ENCODE results near the gene COL4A4.
A peak's percentile ranks its signal among the peaks of the same experiment; 100 is the strongest.

COL4A4 gene

DNA sequence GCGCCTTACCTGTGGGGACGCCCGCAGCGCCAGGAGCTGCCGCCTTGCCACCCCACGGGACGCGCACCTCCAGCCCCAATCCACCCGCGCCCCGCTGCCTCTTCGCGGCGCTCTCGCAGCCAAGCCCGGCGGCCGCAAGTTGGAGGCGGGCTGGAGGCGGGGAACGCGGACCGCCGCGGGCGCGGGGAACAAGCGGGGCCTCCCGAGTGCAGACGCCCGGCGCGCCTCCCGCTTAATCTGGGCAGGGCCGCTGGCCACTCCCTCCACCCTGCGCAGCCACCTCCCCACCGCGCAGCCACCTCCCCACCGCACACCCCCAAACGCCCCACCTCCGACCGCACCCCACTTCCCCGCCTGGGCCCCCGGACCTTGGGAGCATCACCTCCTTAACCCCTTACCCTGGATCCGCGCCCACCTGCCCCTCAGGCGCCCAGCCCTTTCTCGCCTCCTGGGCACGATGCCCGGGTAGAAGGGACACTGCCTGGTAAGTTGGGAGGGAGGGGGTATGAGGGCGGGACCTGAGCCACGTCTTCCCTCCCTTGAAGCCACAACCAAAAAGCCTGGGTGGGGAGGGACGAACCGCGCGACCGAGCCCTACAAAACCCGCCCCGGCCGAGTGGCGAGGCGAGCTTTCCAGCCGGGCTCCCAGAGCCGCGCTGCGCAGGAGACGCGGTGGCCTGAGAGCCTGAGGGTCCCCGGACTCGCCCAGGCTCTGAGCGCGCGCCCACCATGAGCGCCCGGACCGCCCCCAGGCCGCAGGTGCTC lies at the start of gene COL4A4, which contains the start of gene COL4A3:
Gene COL4A4 (minus strand): TSS at position 208 of the 765 bp plus-strand sequence. CDS start 16,722 bp downstream, outside the sequence.
Gene COL4A3 (plus strand): TSS at position 627 of the 765 bp plus-strand sequence. CDS start 103 bp downstream, at position 730.
- peaks cover 8 to 9% of the 10 kb centered on the region in 2 donors for H3K4me1 ChIP-seq (ENCODE audit: control insufficient read depth in 2 of 2, insufficient read depth in 2 of 2, low read length in 2 of 2)
- H3K4me3 ChIP-seq (ENCODE audit: low read length in 2 of 2), result peak within 1 kb of the TSS; percentile 57 to 66
- no peaks in the 10 kb centered on the region for H3K9me3 ChIP-seq (ENCODE audit: control insufficient read depth in 2 of 2, low read length in 2 of 2)
- H3K9ac ChIP-seq (ENCODE audit: low read depth in 1 of 2, low read length in 2 of 2), result peak within 1 kb of the TSS in 1 of 2 donors; percentile 16
- H3K36me3 ChIP-seq (ENCODE audit: control insufficient read depth in 2 of 2, insufficient read depth in 2 of 2, low read length in 2 of 2), result no peaks in the 10 kb centered on the region
- peaks cover 20 to 22% of the 10 kb centered on the region in 2 donors for H3K27me3 ChIP-seq (ENCODE audit: control insufficient read depth in 2 of 2, insufficient read depth in 2 of 2, low read length in 2 of 2)
- peak within 1 kb of the TSS; percentile 56 to 75 for H3K27ac ChIP-seq (ENCODE audit: low read depth in 2 of 2, low read length in 2 of 2)

DNA sequence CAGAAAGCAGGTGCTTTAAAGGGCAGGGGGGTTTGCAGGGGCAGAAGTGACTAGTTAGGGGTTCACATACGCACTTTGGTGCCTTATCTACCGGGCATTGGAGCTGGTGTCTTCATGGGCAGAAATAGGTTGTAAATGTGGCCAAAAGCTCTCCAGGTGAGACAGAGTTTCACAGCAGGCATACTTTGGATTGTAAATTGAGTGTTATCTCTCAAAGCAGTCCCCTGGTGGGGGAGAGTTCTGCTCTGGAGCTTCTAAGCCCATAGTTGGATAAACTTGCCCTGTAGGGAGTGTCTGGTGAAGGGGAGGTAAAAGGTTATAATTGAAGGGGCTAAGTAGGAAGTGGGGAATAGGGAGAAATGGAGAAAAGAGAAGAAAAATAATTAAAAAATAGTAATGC lies 43.6 kb upstream of the COL4A4 start:
- H3K9ac ChIP-seq (ENCODE audit: low read depth in 1 of 2, low read length in 2 of 2), result no peak overlapping the region
- no peaks in the 10 kb centered on the region for H3K9me3 ChIP-seq (ENCODE audit: control insufficient read depth in 2 of 2, low read length in 2 of 2)
- no peaks in the 10 kb centered on the region for H3K36me3 ChIP-seq (ENCODE audit: control insufficient read depth in 2 of 2, insufficient read depth in 2 of 2, low read length in 2 of 2)
- no peaks in the 10 kb centered on the region for H3K27me3 ChIP-seq (ENCODE audit: control insufficient read depth in 2 of 2, insufficient read depth in 2 of 2, low read length in 2 of 2)
- no peaks in the 10 kb centered on the region for H3K4me1 ChIP-seq (ENCODE audit: control insufficient read depth in 2 of 2, insufficient read depth in 2 of 2, low read length in 2 of 2)
- no peak overlapping the region for H3K27ac ChIP-seq (ENCODE audit: low read depth in 2 of 2, low read length in 2 of 2)
- H3K4me3 ChIP-seq (ENCODE audit: low read length in 2 of 2), result no peak overlapping the region

DNA sequence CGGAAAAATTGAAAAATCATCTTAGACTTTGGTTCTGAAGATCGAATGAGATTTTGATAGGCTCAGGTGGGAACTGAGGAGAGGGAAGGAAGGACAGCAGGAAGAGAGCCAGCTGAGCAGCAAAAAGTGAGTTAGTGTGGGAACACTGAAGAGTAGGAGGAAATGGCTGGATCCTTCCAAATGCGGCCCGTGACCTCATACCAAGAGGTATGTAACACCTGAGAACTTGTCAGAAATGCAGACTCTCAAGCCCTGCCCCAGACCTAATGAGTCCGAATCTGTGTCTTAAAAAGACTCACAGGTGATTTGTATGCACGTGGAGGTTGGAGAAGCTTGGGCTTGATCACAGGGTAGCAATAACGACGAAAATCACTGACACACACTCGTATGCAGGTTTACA lies 42.4 kb upstream of the COL4A4 start:
- no peaks in the 10 kb centered on the region for H3K27me3 ChIP-seq (ENCODE audit: control insufficient read depth in 2 of 2, insufficient read depth in 2 of 2, low read length in 2 of 2)
- H3K4me1 ChIP-seq (ENCODE audit: control insufficient read depth in 2 of 2, insufficient read depth in 2 of 2, low read length in 2 of 2), result no peaks in the 10 kb centered on the region
- H3K4me3 ChIP-seq (ENCODE audit: low read length in 2 of 2), result no peak overlapping the region
- no peaks in the 10 kb centered on the region for H3K36me3 ChIP-seq (ENCODE audit: control insufficient read depth in 2 of 2, insufficient read depth in 2 of 2, low read length in 2 of 2)
- H3K9ac ChIP-seq (ENCODE audit: low read depth in 1 of 2, low read length in 2 of 2), result no peak overlapping the region
- H3K27ac ChIP-seq (ENCODE audit: low read depth in 2 of 2, low read length in 2 of 2), result no peak overlapping the region
- H3K9me3 ChIP-seq (ENCODE audit: control insufficient read depth in 2 of 2, low read length in 2 of 2), result no peaks in the 10 kb centered on the region

DNA sequence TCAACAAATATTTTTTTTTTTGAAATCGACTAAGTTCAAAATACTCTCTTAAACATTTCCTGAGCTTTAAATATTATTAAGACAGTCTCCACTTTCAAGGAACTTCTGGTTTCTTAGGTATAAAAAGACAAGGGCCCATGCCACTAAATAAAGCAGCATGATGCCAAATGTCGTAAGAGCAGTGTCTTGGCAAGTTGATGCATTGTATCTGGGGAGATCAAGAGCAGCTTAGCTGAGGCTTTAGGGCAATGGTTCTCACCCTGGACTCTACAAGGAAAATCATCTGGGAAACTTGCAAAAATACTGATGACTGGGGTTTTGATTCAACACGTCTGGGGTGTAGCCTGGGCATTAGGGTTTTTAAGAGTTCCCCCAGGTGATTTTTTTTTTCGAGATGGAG lies 41.7 kb upstream of the COL4A4 start:
- no peaks in the 10 kb centered on the region for H3K9me3 ChIP-seq (ENCODE audit: control insufficient read depth in 2 of 2, low read length in 2 of 2)
- no peak overlapping the region for H3K4me3 ChIP-seq (ENCODE audit: low read length in 2 of 2)
- H3K36me3 ChIP-seq (ENCODE audit: control insufficient read depth in 2 of 2, insufficient read depth in 2 of 2, low read length in 2 of 2), result no peaks in the 10 kb centered on the region
- no peak overlapping the region for H3K9ac ChIP-seq (ENCODE audit: low read depth in 1 of 2, low read length in 2 of 2)
- H3K27me3 ChIP-seq (ENCODE audit: control insufficient read depth in 2 of 2, insufficient read depth in 2 of 2, low read length in 2 of 2), result no peaks in the 10 kb centered on the region
- H3K4me1 ChIP-seq (ENCODE audit: control insufficient read depth in 2 of 2, insufficient read depth in 2 of 2, low read length in 2 of 2), result no peaks in the 10 kb centered on the region
- no peak overlapping the region for H3K27ac ChIP-seq (ENCODE audit: low read depth in 2 of 2, low read length in 2 of 2)

DNA sequence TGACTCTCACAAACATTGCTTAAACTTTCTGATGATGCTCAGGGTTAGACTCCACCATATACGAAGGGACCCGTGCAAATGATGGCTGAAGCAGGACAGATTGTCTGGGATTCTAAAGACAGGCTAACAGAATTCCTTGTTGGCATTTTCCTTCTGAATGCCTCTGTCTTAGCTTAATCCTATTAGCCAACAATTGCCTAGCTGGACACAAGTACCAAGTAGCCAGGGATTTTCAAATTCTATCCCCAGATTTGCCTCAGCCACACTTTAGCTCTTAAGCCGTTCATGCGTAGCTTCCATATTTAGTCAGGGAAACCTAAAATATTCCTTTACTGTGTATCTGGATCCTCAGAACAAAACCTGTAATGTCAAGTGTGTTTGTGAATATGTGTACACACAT lies 40.4 kb upstream of the COL4A4 start:
- no peak overlapping the region for H3K4me3 ChIP-seq (ENCODE audit: low read length in 2 of 2)
- H3K4me1 ChIP-seq (ENCODE audit: control insufficient read depth in 2 of 2, insufficient read depth in 2 of 2, low read length in 2 of 2), result no peaks in the 10 kb centered on the region
- no peak overlapping the region for H3K9ac ChIP-seq (ENCODE audit: low read depth in 1 of 2, low read length in 2 of 2)
- no peak overlapping the region for H3K27ac ChIP-seq (ENCODE audit: low read depth in 2 of 2, low read length in 2 of 2)
- H3K27me3 ChIP-seq (ENCODE audit: control insufficient read depth in 2 of 2, insufficient read depth in 2 of 2, low read length in 2 of 2), result no peaks in the 10 kb centered on the region
- H3K9me3 ChIP-seq (ENCODE audit: control insufficient read depth in 2 of 2, low read length in 2 of 2), result no peaks in the 10 kb centered on the region
- H3K36me3 ChIP-seq (ENCODE audit: control insufficient read depth in 2 of 2, insufficient read depth in 2 of 2, low read length in 2 of 2), result no peaks in the 10 kb centered on the region

DNA sequence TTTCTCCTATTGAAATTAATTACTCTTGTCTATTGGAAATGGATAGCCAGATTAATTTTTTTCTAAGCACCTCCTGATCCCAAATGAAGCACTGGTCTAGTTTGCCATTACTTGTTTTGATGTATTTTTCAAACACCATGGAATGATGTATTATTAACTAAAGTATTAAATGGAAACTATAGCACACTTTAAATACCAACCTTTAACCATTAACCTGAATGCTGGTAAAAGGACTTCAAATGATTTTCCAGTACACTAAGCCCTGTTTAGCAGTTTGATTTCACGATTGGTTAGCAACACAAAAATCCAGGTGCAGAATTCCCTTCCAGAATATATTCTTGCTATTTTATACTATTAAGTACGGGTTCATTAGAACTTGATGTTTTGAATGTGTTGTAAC lies 37.8 kb upstream of the COL4A4 start:
- Histone ChIP-seq H3K9me3 (ENCODE audit: control insufficient read depth in 2 of 2, low read length in 2 of 2) (no peaks in the 10 kb centered on the region), H3K4me3 (ENCODE audit: low read length in 2 of 2) (no peak overlapping the region), H3K4me1 (ENCODE audit: control insufficient read depth in 2 of 2, insufficient read depth in 2 of 2, low read length in 2 of 2) (no peaks in the 10 kb centered on the region), H3K27ac (ENCODE audit: low read depth in 2 of 2, low read length in 2 of 2) (no peak overlapping the region), H3K36me3 (ENCODE audit: control insufficient read depth in 2 of 2, insufficient read depth in 2 of 2, low read length in 2 of 2) (no peaks in the 10 kb centered on the region), H3K9ac (ENCODE audit: low read depth in 1 of 2, low read length in 2 of 2) (no peak overlapping the region), H3K27me3 (ENCODE audit: control insufficient read depth in 2 of 2, insufficient read depth in 2 of 2, low read length in 2 of 2) (no peaks in the 10 kb centered on the region)

DNA sequence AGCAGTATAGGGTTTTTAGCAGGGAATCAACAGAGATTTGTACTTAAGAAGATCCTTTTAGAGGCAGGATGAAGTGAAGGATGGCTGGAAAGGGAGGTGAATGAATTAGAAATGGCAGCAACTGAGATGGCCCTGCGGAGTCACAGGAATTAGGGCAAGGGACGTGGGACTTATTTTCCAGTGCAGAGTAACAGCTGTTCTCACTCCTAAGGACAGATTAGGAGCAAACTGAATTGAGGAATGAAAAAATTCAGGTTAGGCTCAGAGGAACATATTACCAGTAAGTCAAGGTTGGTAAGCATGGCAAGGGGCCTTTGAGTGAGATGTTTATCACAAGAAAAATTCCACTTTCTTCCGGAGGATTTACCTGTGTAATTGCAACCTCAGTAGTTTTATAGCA lies 34.9 kb upstream of the COL4A4 start:
- Histone ChIP-seq H3K4me3 (ENCODE audit: low read length in 2 of 2) (no peak overlapping the region), H3K27ac (ENCODE audit: low read depth in 2 of 2, low read length in 2 of 2) (no peak overlapping the region), H3K36me3 (ENCODE audit: control insufficient read depth in 2 of 2, insufficient read depth in 2 of 2, low read length in 2 of 2) (no peaks in the 10 kb centered on the region), H3K27me3 (ENCODE audit: control insufficient read depth in 2 of 2, insufficient read depth in 2 of 2, low read length in 2 of 2) (no peaks in the 10 kb centered on the region), H3K9ac (ENCODE audit: low read depth in 1 of 2, low read length in 2 of 2) (no peak overlapping the region), H3K4me1 (ENCODE audit: control insufficient read depth in 2 of 2, insufficient read depth in 2 of 2, low read length in 2 of 2) (no peaks in the 10 kb centered on the region), H3K9me3 (ENCODE audit: control insufficient read depth in 2 of 2, low read length in 2 of 2) (no peaks in the 10 kb centered on the region)

DNA sequence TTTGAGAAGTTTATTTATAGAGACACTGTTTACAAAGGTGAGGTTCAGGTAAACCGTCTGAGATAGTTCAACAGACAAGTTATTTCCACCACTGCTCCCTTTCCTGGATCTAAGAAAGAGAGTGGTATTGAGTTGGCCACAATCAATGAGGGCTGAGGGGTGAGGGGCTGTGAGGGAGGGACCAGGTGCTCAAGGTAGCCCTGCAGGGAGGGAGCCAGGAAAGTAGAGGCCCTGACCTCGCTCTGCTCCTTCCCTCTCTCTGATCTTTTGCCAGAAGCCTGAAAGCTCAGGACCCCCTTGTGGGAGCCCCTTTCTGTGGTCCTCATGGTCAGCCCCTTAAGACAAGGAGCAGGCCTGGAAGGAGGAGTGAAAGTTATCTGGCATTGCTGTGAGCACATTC lies 30.2 kb upstream of the COL4A4 start:
- Histone ChIP-seq H3K4me1 (ENCODE audit: control insufficient read depth in 2 of 2, insufficient read depth in 2 of 2, low read length in 2 of 2) (no peaks in the 10 kb centered on the region), H3K4me3 (ENCODE audit: low read length in 2 of 2) (no peak overlapping the region), H3K27ac (ENCODE audit: low read depth in 2 of 2, low read length in 2 of 2) (no peak overlapping the region)

DNA sequence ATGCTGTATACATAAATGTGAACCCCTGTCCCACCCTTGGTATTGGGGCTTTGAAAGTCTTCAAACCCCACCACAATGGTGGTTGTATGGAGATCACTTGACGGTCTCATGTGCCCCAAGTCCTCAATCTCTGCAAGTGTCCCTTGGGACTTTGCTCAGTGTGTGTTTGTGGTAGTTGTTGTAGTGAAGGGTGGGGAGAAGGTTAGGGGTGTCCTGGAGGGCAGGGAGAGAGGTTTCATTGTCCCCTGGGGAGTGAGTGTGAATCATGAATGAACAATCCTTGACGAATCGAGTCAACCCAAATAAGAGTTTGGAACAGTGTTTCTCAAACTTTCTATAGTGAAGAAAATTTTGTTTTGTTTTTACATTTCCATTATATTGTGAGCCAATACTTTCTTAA lies 28.5 kb upstream of the COL4A4 start:
- H3K4me1 ChIP-seq (ENCODE audit: control insufficient read depth in 2 of 2, insufficient read depth in 2 of 2, low read length in 2 of 2), result peaks cover 0 to 3% of the 10 kb centered on the region in 2 donors
- no peaks in the 10 kb centered on the region for H3K27me3 ChIP-seq (ENCODE audit: control insufficient read depth in 2 of 2, insufficient read depth in 2 of 2, low read length in 2 of 2)
- H3K9ac ChIP-seq (ENCODE audit: low read depth in 1 of 2, low read length in 2 of 2), result no peak overlapping the region
- no peaks in the 10 kb centered on the region for H3K36me3 ChIP-seq (ENCODE audit: control insufficient read depth in 2 of 2, insufficient read depth in 2 of 2, low read length in 2 of 2)
- H3K4me3 ChIP-seq (ENCODE audit: low read length in 2 of 2), result no peak overlapping the region
- H3K9me3 ChIP-seq (ENCODE audit: control insufficient read depth in 2 of 2, low read length in 2 of 2), result no peaks in the 10 kb centered on the region
- no peak overlapping the region for H3K27ac ChIP-seq (ENCODE audit: low read depth in 2 of 2, low read length in 2 of 2)

More for the DNA sequence above, 30.2 kb upstream of the COL4A4 start:
- no peaks in the 10 kb centered on the region for H3K9me3 ChIP-seq (ENCODE audit: control insufficient read depth in 2 of 2, low read length in 2 of 2)
- no peak overlapping the region for H3K9ac ChIP-seq (ENCODE audit: low read depth in 1 of 2, low read length in 2 of 2)
- no peaks in the 10 kb centered on the region for H3K27me3 ChIP-seq (ENCODE audit: control insufficient read depth in 2 of 2, insufficient read depth in 2 of 2, low read length in 2 of 2)
- no peaks in the 10 kb centered on the region for H3K36me3 ChIP-seq (ENCODE audit: control insufficient read depth in 2 of 2, insufficient read depth in 2 of 2, low read length in 2 of 2)

DNA sequence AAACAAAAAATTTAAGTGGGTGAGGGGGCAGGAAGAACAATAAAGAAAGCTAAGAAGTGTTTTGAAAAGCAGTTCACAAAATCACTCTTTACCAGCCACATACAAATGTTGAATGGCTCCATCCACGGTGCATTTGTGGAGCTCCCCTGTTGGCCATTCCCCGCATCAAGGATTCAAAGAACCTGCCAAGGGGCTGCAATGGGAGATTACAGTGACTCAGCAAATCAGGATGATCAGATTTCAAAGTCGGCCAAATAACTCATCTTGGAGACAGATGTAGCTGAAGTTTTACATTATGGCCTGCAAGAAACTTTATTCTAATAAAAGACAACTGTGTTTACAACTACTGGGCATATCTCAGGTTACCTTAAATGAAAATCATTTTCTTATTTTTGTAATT lies 27.4 kb upstream of the COL4A4 start:
- H3K36me3 ChIP-seq (ENCODE audit: control insufficient read depth in 2 of 2, insufficient read depth in 2 of 2, low read length in 2 of 2), result no peaks in the 10 kb centered on the region
- no peaks in the 10 kb centered on the region for H3K27me3 ChIP-seq (ENCODE audit: control insufficient read depth in 2 of 2, insufficient read depth in 2 of 2, low read length in 2 of 2)
- H3K9me3 ChIP-seq (ENCODE audit: control insufficient read depth in 2 of 2, low read length in 2 of 2), result no peaks in the 10 kb centered on the region
- H3K4me3 ChIP-seq (ENCODE audit: low read length in 2 of 2), result no peak overlapping the region
- no peak overlapping the region for H3K27ac ChIP-seq (ENCODE audit: low read depth in 2 of 2, low read length in 2 of 2)
- H3K4me1 ChIP-seq (ENCODE audit: control insufficient read depth in 2 of 2, insufficient read depth in 2 of 2, low read length in 2 of 2), result peaks cover 0 to 3% of the 10 kb centered on the region in 2 donors
- no peak overlapping the region for H3K9ac ChIP-seq (ENCODE audit: low read depth in 1 of 2, low read length in 2 of 2)
